Neural cell (in vitro differentiated cells): ENCODE data around the gene FTCDNL1.

Experiments
- CTCF ChIP-seq: fragments of 450-650 bp; IDR thresholded peaks from 2 replicates; pipeline ENCODE4 v1.5.1; 2014; ENCODE audit warnings: antibody characterized with exemption, mild to moderate bottlenecking, moderate library complexity; ENCODE audit not compliant: poor library complexity, severe bottlenecking
- EP300 ChIP-seq: fragments of 450-650 bp; conservative IDR thresholded peaks from 2 replicates; pipeline ENCODE4 v1.6.1; 2014; ENCODE audit warnings: antibody characterized with exemption, mild to moderate bottlenecking, moderate library complexity; ENCODE audit not compliant: poor library complexity, severe bottlenecking
- EZH2 ChIP-seq: fragments of 200-600, 300-800 bp; shearing (Covaris generic), sonication (generic); IDR thresholded peaks from 2 replicates; pipeline ENCODE4 v1.6.1; 2014; ENCODE audit warnings: antibody characterized with exemption, low read length, borderline replicate concordance, mild to moderate bottlenecking; ENCODE audit not compliant: insufficient read depth, poor library complexity, severe bottlenecking
- MXI1 ChIP-seq: fragments of 450-650 bp; conservative IDR thresholded peaks from 2 replicates; pipeline ENCODE4 v1.6.1; 2014; ENCODE audit warnings: antibody characterized with exemption, mild to moderate bottlenecking; ENCODE audit not compliant: poor library complexity, severe bottlenecking
- POLR2AphosphoS5 ChIP-seq: IDR thresholded peaks from 2 replicates; pipeline ENCODE4 v1.6.1; 2012
- RAD21 ChIP-seq: fragments of 450-650 bp; conservative IDR thresholded peaks from 2 replicates; pipeline ENCODE4 v1.6.1; 2014; ENCODE audit warnings: antibody characterized with exemption, mild to moderate bottlenecking, moderate library complexity
- REST ChIP-seq: IDR thresholded peaks from 2 replicates; pipeline ENCODE4 v1.6.1; 2012; ENCODE audit warnings: borderline replicate concordance
- SMC3 ChIP-seq: fragments of 450-650 bp; conservative IDR thresholded peaks from 2 replicates; pipeline ENCODE4 v1.6.1; 2014; ENCODE audit warnings: antibody characterized with exemption, mild to moderate bottlenecking, moderate library complexity; ENCODE audit not compliant: poor library complexity
- TAF1 ChIP-seq: IDR thresholded peaks from 2 replicates; pipeline ENCODE4 v1.6.1; 2012; ENCODE audit warnings: low read depth

- TF ChIP-seq CTCF: no peak
- TF ChIP-seq EP300: no peak
- no peak for TF ChIP-seq POLR2AphosphoS5
- no peak for TF ChIP-seq TAF1
- no peak for TF ChIP-seq EZH2
- no peak for TF ChIP-seq REST
- no peak for TF ChIP-seq RAD21
- no peak for TF ChIP-seq SMC3
- TF ChIP-seq MXI1: no peak
Measured at GRCh38 chr2:199883474-199884212, 32.7 kb upstream of the FTCDNL1 start.
